Stimulated activated CD4-positive, alpha-beta T cell treated with anti-CD3 and anti-CD28 coated beads, Interleukin-15, amount 100 ng/mL, for 24 hours (primary cell): Measurements from ENCODE around the gene TRAPPC11.
"Not testable (repeated sequence)": the region's sequence is repeated elsewhere in the genome, so short reads cannot be mapped to it uniquely, and the experiment has no call there.

Source experiments
- DNase-seq: peaks from one replicate; pipeline ENCODE4 v3.0.0-alpha.2; 2020

TRAPPC11 gene

DNA sequence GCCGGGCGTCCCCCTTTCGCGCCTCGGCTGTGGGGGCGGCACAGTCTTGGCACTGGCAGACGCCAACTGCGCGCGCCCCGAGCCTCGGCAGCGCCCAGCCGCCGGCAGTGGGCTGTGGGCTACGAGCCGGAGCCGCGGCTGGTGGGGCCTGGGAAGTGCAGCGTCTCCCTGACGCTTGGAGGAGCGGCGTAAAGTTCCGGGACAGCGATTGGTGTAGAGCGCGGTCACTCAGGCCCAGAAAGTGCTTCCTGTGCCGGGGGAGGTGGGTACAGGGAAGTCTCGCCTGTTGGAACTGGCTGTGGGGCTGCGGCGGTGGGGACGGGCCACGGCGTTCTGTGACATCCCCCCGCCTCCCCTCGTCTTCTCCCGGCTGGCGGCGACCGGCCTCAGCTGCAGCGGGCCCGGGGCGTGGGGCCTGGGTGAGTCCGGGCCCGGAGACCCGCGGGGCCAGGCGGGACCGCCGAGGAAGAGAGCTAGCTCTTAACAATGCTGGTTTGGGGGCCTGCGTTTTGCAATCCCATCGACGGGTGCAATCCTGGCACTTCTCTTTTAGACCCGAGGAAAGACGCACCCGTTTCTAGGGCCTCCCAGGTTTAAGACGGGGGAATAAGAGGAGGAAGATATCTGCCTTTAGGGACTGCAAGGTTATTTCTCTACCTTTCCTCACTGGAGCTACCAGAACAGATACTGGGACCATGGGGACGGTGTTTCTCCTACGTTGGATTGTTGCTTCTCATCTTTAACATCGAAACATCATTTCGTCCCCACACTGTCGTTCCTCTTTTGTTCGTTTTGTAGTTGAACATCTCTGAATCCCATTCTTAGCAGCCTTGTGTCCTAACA, at the start of gene TRAPPC11, which contains the start of gene RWDD4:
Gene TRAPPC11, plus strand, starts transcription at position 265 of the 843 bp plus-strand sequence. CDS start 4,575 bp downstream, outside the sequence.
Gene RWDD4, minus strand, starts transcription at position 157 of the 843 bp plus-strand sequence. CDS start 233 bp downstream, outside the sequence.
- DNase-seq, result peak; percentile 96

GRCh38 chr4:183610033-183610432, 49.1 kb upstream of the TRAPPC11 start:
- no peak for DNase-seq

DNA sequence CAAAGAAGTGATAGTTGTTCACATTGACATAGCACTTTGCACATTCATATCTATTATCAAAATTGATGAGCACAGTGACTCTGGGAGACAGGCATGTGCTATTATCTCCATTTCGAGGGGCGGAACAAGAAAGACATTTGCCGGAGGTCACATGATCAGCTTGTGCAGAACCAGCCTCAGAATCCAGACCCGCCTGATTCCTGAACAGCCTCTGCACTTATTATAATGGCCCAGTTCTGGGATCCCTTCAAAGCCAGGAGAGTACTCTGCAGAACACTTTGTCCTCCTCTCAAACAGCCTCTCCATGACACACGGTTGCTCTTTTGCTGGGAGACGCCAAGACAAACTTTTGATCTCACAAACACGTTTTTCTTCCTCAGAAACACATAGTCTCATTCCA, 48.5 kb upstream of the TRAPPC11 start:
- no peak for DNase-seq

- no peak for DNase-seq
Measured at GRCh38 chr4:183611210-183611830, 47.8 kb upstream of the TRAPPC11 start.

DNA sequence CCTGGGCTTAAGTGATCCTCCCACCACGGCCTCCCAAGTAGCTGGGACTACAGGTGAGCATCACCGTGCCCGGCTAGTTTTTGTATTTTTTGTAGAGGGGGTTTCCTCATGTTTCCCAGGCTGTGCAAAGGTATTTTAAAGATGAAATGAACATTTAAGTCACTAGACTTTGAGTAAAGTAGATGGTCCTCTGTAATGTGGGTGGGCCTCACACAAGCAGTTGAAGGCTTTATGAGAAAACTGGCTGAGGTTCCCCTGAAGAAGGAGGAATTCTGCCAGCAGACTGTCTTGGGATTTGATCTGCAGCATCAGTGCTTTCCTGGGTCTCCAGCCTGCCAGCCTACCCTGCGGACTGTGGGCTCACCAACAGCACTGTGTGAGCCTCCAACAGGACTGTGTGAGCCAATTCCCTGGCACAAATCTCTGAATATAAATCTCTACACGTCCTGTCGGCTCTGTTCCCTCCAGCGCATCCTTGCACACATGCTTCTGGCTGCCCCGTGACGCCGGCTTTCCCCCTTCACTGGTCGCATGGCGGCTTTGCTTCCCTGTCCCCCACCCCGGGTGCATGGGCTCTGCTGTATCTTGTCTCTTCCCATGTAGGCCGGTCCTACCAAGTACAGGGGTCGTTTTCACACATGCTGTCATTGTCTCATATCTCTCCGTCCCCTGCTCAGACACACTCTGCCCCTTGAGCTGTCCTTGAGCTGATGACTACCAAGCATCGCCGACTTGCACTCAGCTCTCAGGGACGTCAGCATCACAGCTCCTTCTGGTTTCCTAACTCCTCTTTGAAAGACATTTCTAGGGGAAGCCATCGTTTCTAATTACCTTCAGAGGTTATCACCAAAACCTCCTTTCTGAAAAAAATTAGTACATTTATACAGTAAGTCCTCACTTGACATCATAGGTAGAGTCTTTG, 46.5 kb upstream of the TRAPPC11 start:
- no peak for DNase-seq

- no peak for DNase-seq
Measured at GRCh38 chr4:183617075-183617474, 42.0 kb upstream of the TRAPPC11 start.

GRCh38 chr4:183618681-183619080, 40.4 kb upstream of the TRAPPC11 start:
- no peak for DNase-seq

DNA sequence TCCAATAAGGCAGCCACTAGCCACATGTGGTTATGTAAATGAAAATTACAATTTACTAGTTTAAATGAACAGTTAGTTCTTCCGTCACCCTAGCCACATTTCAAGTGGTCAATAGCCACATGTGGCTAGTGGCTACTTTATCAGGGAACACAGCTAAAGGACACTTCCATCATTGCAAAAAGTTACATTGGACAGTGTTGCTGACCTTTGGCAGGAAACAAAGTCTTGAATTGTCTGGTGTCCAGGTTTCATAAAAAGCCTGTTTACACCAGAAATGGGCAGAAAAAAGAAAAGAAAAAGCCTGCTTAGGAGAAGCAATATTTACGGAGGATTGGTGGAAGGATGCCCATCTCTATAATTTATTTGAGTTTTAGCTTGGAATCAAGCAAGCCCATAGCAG, 38.7 kb upstream of the TRAPPC11 start:
- DNase-seq, result no peak

DNA sequence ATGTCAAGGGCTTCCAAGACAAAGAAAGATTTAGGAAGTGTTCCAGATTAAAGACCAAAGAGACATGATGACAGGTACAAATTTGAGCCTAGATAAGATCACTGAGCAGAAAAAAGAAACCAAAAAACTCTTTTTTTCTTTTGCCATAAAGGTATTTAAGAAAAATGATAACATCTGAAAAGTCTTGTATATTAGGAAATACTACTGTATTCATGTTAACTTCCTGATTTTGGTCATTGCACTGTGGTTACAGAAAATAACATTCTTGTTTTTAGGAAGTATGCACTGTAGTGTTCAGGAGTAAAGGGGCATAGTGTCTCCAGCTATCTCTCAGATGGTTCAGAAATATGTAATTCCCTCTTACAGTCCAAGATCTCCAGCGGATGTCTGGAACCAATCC, 37.2 kb upstream of the TRAPPC11 start:
- no peak for DNase-seq

DNA sequence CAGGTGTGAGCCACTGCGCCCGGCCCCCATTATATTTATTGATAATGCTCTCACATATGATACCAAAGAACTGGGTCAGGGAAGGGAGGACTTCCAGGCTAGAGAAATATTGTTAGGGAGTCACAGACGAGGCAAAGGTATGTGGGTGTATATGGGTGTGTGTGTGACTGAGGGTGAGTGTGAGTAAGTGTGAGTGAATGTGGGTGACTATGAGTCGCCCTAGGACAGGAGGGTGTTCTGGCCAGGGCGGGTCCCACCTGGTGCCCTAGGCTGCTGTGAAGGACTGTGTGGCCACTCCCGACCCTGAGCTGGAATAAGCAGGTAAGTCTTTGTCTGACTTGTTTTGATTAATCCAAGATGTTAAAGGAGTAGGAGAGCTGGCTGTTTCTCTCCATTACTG, 34.5 kb upstream of the TRAPPC11 start:
- no peak for DNase-seq

GRCh38 chr4:183626168-183626567, 32.9 kb upstream of the TRAPPC11 start:
- DNase-seq, result no peak

DNA sequence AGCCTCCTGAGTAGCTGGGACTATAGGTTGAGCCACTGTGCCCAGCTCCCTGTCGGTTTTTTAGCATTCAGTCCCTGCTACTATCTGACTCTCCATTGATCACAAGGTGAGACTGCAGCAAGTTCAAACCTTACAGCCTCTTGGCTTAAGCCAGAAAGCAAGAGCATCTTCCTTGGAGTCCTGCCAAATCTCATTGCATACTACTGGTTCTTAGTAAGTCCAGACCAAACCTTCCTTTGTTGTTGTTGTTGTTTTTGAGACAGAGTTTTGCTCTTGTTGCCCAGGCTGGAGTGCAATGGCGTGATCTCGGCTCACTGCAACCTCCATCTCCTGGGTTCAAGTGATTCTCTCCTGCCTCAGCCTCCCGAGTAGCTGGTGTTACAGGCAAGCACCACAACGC, 31.8 kb upstream of the TRAPPC11 start:
- not testable (repeated sequence) for DNase-seq

GRCh38 chr4:183627979-183628588, 31.0 kb upstream of the TRAPPC11 start:
- DNase-seq, result no peak

DNA sequence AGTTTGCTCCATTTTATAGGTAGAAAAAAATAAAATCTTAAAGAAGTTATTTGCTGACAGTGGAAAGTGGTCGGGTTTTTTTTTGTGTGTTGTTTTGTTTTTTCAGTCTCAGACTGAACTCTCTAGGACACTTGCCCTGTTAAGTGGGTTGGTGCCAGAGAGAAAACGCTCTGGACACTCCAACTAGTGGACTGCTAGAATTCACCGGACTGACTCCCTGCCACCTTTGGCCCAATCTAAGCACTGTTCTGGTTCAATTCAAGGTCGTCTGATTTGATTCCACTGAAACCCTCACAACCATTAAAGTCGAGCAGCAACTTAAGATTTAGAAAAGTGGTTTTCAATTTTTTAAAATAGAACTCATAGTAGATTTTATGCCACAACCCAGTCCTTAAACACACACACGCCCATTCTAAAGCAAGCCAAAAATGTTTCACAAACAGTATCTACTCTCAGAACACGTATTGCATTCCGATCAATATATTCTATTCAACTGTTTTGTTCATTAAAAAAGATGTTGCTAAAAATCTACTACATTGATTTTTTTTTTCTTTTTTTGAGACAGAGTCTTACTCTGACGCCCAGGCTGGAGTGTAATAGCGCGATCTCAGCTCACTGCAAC, 27.4 kb upstream of the TRAPPC11 start:
- DNase-seq, result no peak

GRCh38 chr4:183632689-183633088, 26.4 kb upstream of the TRAPPC11 start:
- DNase-seq, result no peak

DNA sequence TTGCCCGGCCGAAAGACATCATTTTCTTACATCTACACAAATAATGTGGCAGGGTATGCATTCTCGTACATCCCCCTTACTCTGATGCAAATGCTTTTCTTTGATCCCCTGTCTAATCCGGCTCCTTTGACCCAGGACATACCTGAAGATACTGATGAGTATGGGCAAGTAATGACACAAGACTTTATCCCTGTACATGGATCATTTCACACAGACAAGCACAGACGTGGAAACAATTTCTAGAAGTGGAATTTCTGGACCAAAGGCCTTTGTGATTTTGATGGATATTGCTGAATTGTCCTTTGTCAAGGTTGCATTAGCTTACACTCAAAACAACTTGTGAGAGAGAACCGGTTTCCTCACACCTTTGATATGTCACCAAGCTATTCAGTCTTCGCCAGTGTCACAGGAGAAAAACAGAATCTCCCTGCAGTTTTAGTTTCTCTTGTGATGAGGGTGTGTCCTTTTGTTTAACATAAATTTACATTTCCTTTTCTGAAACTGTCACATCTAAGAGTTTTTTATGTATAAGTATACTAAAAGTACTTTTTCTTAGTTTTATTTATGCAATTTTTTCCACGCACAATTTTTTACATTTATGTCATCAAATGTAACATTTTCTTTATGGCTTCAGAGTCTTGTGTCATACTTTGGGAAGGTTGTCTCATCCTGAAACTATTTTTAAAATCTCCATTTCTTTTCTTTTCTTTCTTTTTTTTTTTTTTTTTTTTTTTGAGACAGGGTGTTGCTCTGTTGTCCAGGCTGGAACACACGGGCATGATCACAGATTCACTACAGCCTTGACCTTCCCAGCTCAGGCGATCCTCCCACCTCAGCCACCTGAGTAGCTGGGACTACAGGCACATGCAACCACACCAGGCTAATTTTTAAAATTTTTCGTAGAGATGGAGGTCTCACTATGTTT, 25.4 kb upstream of the TRAPPC11 start:
- DNase-seq, result no peak

DNA sequence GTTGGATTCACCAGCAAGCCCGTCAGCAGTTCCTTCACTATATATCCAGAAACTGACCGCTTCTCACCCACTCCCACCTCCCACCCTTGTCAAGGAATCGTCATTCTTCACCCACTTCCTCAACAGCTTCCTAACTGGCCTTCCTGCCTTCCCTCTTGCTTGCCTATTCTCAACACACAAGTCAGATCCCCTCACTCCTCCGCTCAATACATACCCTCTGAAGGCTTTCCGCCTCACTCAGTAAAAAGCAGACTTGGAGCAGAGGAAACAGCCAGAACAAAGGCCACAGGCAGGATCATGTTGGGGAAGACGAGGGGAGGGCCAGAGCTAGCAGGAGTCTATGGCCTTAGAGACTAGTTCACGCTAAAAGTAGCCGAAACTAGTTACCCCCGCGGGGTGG, 23.8 kb upstream of the TRAPPC11 start:
- DNase-seq, result no peak

GRCh38 chr4:183635741-183636140, 23.4 kb upstream of the TRAPPC11 start:
- no peak for DNase-seq

DNA sequence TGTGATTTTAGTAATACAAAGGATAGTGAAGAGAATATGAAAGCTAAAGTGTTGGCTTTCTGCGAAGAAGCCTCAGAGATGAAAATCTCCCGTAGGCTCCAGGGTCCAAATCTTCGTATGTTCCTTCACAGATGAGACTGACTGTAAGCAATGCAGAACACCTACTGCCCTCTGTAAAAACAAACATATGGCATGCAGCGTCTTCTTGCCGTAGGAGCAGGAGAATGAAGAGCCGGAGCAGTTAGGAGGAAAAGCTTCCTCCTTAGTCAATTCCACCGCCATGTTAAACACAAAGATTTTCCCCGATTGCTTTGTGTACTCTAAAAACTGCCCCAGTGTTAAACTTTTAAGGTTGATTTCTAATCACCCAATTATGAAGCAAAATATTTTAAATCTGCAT, 22.6 kb upstream of the TRAPPC11 start:
- no peak for DNase-seq

GRCh38 chr4:183636923-183637322, 22.2 kb upstream of the TRAPPC11 start:
- no peak for DNase-seq

- no peak for DNase-seq
Measured at GRCh38 chr4:183637461-183637860, 21.6 kb upstream of the TRAPPC11 start.
